Tibial artery (tissue), 4 donors: ENCODE measurements around the gene CEP131.

ENCODE experiments used
- DNase-seq, 2 donors: peaks; one replicate each; pipeline ENCODE4 v3.0.0-alpha.2; 2019
- H3K27ac ChIP-seq, 2 donors: fragments of 200-600 bp; sonication (generic) in 1 of 2; 1 replicate in 1 of 2; 2 replicates in 1 of 2; pipeline ENCODE4 v1.5.1; 2018 to 2019; ENCODE audit warnings: mild to moderate bottlenecking in 1 of 2
- H3K27me3 ChIP-seq, 2 donors: fragments of 200-600 bp; sonication (generic) in 1 of 2; one replicate each; pipeline versions ENCODE4 v1.5.1 to v1.6.0; 2016 to 2019
- H3K36me3 ChIP-seq, 3 donors: fragments of 200-600 bp; sonication (generic) in 2 of 3; one replicate each; pipeline ENCODE4 v1.5.1; 2016 to 2019; ENCODE audit warnings: mild to moderate bottlenecking in 2 of 3
- H3K4me1 ChIP-seq, 4 donors: fragments of 200-600 bp; sonication (generic) in 2 of 4; 1 replicate in 3 of 4; 2 replicates in 1 of 4; pipeline ENCODE4 v1.5.1; 2016 to 2019
- H3K4me3 ChIP-seq, 2 donors: fragments of 200-600 bp; sonication (generic) in 1 of 2; 1 replicate in 1 of 2; 2 replicates in 1 of 2; pipeline ENCODE4 v1.5.1; 2018 to 2019; ENCODE audit warnings: mild to moderate bottlenecking in 2 of 2
- H3K9me3 ChIP-seq, 3 donors: fragments of 200-600 bp; sonication (generic) in 1 of 3; one replicate each; pipeline ENCODE4 v1.5.1; 2016 to 2019
- intact Hi-C: fragments of 100-400 bp; cut with DNase I; formaldehyde crosslinking; loops from one replicate; pipeline ENCODE4 v1.15.0; 2023; ENCODE audit warnings: low total_unique reads
- TF ChIP-seq, protein P1 (sequence below), 2 experiments: fragments of 200-600 bp in 1 of 2; fragments of 450-650 bp in 1 of 2; IDR thresholded peaks; one replicate each; pipeline ENCODE4 v1.5.1; 2017 to 2019; ENCODE audit warnings: antibody characterized with exemption in 2 of 2, mild to moderate bottlenecking in 1 of 2, moderate library complexity in 1 of 2

CEP131 gene

DNA sequence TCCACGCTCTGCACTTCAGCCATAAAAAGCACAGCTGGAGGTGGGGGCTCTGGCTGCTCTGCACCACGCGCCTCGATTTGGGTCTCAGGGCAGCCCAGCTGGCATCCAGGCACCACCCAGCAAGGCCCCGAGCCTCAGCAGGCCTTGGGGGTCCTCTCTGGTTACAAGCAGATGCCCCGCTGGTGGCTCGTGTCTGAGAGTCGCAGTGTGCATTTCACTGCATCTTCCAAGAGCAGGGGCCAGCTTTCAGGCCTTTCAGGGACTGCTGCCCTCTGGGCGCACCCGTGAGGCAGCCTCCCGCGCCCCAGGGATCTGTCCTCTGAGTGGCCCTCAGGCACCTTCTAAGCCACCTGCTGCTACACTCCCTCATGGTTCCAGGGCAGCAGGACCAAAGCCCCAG, 41.9 kb upstream of the CEP131 start:
- H3K27me3 ChIP-seq = no peaks in the 10 kb centered on the region
- H3K27ac ChIP-seq = no peak overlapping the region
- no peak for DNase-seq
- no peak overlapping the region for H3K4me3 ChIP-seq
- no peaks in the 10 kb centered on the region for H3K4me1 ChIP-seq
- no peaks in the 10 kb centered on the region for H3K9me3 ChIP-seq
- H3K36me3 ChIP-seq = peaks cover 45 to 85% (median 75%) of the 10 kb centered on the region in 3 donors
- TF ChIP-seq, protein P1, sequence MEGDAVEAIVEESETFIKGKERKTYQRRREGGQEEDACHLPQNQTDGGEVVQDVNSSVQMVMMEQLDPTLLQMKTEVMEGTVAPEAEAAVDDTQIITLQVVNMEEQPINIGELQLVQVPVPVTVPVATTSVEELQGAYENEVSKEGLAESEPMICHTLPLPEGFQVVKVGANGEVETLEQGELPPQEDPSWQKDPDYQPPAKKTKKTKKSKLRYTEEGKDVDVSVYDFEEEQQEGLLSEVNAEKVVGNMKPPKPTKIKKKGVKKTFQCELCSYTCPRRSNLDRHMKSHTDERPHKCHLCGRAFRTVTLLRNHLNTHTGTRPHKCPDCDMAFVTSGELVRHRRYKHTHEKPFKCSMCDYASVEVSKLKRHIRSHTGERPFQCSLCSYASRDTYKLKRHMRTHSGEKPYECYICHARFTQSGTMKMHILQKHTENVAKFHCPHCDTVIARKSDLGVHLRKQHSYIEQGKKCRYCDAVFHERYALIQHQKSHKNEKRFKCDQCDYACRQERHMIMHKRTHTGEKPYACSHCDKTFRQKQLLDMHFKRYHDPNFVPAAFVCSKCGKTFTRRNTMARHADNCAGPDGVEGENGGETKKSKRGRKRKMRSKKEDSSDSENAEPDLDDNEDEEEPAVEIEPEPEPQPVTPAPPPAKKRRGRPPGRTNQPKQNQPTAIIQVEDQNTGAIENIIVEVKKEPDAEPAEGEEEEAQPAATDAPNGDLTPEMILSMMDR (IDR thresholded peaks at IDR 0.05) = no peak
- intact Hi-C loops = loop anchor here (5.0 kb wide), 1 partner anchor 567 kb away; no protein-coding TSS in a partner anchor

DNA sequence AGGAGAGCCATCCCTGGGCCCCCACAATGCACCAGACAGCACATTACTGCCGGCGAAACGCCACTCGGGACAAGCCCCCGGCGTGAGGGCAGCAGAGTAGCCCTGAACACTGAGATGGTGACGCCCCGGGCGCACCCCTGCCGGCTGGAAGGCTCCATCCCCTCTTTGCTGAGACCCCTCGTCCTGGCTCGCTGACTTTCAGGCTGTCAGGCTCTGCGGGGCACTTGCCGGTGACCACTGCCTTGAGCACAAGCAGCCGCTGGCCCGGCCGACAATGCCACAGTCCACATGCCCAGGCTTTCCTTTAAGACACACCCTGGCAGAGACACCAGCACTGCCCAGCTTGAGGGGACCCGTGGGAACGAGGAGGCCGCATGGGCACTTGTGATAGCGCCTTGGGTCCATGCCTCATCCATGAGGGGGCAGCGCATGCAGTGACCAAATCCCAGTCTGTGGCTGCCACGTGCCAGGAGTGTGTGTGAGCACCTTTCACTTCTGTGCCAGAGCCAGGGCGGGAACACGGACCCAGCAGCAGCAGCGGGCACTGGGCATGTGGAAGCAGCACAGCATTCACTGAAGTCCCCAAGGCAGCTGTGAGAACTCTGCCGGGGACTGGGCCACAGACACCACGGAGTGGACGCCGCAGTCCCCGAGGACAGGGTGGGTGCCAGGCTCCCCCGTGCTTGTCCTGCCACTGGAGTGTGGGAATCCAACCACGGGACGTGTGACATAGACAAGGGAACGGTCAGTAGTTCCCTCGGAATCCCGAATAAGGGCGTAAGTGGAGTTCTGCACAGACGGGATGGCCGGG, 40.8 kb upstream of the CEP131 start:
- Histone ChIP-seq H3K27ac (no peak overlapping the region), H3K4me3 (no peak overlapping the region), H3K27me3 (no peaks in the 10 kb centered on the region), H3K9me3 (no peaks in the 10 kb centered on the region), H3K4me1 (no peaks in the 10 kb centered on the region), H3K36me3 (peaks cover 44 to 90% (median 79%) of the 10 kb centered on the region in 3 donors)
- intact Hi-C loops = loop anchor here (5.0 kb wide), 1 partner anchor 566 kb away; no protein-coding TSS in a partner anchor
- TF ChIP-seq, protein P1 (IDR thresholded peaks at IDR 0.05) = no peak
- no peak for DNase-seq

DNA sequence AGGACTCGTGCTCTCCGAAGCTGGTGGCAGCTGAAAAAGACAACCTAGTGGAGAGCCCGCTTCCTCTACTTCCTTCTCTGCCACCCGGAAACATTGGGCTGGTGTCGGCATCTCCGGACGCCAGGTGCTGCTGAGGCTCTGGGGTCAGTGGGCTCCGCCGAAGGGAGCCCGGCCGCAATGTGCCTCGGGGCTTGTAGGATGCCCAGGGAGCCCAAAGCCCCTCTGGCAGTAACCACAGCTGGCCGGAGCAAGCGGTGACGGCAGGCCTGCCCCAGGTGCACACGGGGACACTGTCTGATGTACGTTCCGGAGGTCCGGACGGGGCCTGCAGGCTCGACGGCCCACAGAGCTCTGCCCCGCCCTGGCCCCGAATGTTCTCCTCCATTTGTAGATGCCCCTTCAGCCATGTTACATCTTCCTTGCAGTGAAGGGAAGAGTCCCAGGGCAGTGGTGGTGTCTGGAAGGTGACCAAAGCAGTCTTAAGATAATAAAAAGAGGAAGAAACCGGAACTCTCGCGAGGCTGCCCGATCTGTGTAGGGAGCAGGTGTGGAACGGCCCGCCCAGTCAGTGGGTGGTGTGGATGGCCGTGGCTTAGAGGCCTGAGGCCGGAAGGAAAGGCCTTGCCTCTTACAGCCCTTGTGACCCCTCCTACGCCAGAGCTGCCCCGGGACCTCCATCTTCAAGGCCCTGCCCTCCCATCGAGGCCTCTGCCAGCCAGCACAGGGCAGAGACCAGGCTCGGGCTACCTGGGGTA, 39.0 kb upstream of the CEP131 start:
- H3K36me3 ChIP-seq = peaks cover 44 to 99% (median 80%) of the 10 kb centered on the region in 3 donors
- H3K9me3 ChIP-seq = no peaks in the 10 kb centered on the region
- H3K27me3 ChIP-seq = no peaks in the 10 kb centered on the region
- DNase-seq = no peak
- no peak overlapping the region for H3K27ac ChIP-seq
- H3K4me3 ChIP-seq = no peak overlapping the region
- H3K4me1 ChIP-seq = no peaks in the 10 kb centered on the region
- TF ChIP-seq, protein P1 (IDR thresholded peaks at IDR 0.05) = no peak
- intact Hi-C loops = loop anchor here (5.0 kb wide), 1 partner anchor 564 kb away; no protein-coding TSS in a partner anchor

DNA sequence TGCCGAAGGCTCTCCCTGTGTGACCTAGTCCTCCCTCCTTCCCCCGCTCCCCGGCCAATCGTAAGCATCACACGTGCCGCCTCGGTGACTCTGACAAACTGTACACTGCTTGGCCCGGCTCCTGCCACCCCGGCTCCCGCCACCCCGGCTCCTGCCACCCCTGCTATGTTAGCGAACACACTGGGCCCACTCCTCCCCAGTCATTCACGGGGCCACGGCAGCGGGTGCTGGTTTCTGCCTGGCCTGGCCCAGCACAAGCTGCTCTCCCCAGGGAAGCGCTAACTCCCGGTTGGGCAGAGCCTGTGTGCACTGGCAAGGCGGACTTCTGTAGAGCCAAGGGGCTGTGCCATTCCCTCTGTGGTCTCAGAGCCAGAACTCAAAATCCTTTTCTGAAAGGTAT, 38.3 kb upstream of the CEP131 start:
- no peak overlapping the region for H3K4me3 ChIP-seq
- intact Hi-C loops = loop anchor here (5.0 kb wide), 1 partner anchor 564 kb away; no protein-coding TSS in a partner anchor
- H3K9me3 ChIP-seq = no peaks in the 10 kb centered on the region
- H3K27ac ChIP-seq = no peak overlapping the region
- H3K4me1 ChIP-seq = no peaks in the 10 kb centered on the region
- no peaks in the 10 kb centered on the region for H3K27me3 ChIP-seq
- TF ChIP-seq, protein P1 (IDR thresholded peaks at IDR 0.05) = no peak
- H3K36me3 ChIP-seq = peaks cover 44 to 96% (median 80%) of the 10 kb centered on the region in 3 donors
- no peak for DNase-seq

DNA sequence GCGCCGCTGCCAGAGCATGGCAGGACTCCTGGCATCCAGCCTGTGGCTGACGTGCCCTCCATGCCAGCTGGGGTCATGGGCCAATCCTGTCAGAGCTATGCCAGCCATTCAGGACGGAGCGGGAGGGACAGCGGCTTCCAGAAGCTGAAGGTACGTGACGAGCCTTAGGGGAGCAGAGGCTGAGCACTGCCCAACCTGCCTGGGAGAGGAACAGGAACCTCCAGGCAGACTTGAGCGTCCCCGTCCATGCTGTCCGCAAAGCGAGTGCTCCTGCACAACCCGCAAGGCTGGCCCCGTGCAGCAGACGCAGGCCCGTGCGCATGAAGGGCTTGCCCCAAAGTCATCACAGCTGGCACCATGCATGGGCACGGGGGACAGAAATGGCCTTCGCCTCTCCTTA, 37.9 kb upstream of the CEP131 start:
- no peak overlapping the region for H3K27ac ChIP-seq
- no peak overlapping the region for H3K4me3 ChIP-seq
- intact Hi-C loops = loop anchor here (5.0 kb wide), 1 partner anchor 563 kb away; no protein-coding TSS in a partner anchor
- TF ChIP-seq, protein P1 (IDR thresholded peaks at IDR 0.05) = no peak
- H3K36me3 ChIP-seq = peaks cover 40 to 96% (median 76%) of the 10 kb centered on the region in 3 donors
- no peaks in the 10 kb centered on the region for H3K9me3 ChIP-seq
- DNase-seq = no peak
- H3K4me1 ChIP-seq = peaks cover 0 to 3% (median 1%) of the 10 kb centered on the region in 4 donors
- no peaks in the 10 kb centered on the region for H3K27me3 ChIP-seq
